ENCODE data around the gene DBP. TPM values are rescaled to one million over a fixed set of nuclear protein-coding genes. Genes with fewer than 3 reads are reported as not detected.

Gene DBP
- polyA plus RNA-seq, 3 donors: 12.8 to 22.3 (median 17.5) TPM

DNA sequence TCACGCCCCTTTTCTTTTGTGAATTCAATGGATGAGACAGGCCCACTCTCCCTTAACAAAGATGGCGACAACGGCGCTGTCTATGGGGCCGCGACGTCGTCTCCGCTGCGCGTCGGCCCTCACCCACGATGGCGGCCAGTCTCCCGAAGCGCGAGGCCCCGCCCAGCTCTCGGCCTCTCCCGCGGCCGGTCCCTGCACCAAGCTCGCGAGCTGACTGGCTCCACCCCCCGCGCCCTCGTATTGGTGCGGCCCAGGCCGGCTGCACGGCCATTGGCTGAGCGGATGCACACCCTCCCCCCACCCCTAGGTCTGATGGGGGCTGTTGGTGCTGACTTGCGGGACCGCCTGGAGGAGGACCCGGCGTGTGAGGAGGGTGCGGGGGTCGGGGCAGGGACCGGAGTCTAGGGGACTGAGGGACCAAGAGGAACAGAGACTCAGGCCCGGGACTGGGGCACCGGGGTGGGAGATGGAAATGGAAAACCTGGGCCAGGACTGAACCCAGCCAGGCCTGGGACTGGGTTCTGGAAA lies 13.0 kb downstream of the DBP start:
- Mint-ChIP-seq H3K4me1 (peaks cover 56% of the 10 kb centered on the region), H3K36me3 (peaks cover 13 to 30% of the 10 kb centered on the region in 2 donors), H3K9me3 (peaks cover 0 to 3% (median 0%) of the 10 kb centered on the region in 7 donors), H3K27me3 (ENCODE audit: low read depth in 3 of 3) (no peaks in the 10 kb centered on the region), H3K4me3 (peak overlapping the region; percentile 66 to 87), H3K27ac (peak overlapping the region; percentile 90 to 98 (median 96))
- peak overlapping the region; percentile 77 for H3K4me2 ChIP-seq (replicated peaks; ENCODE audit: extremely low read depth, low read length, poor library complexity, severe bottlenecking)
- peaks cover 65 to 69% of the 10 kb centered on the region in 2 donors for H3K4me1 ChIP-seq (ENCODE audit: control insufficient read depth in 1 of 2, insufficient read depth in 2 of 2, low read length in 2 of 2)
- H3K4me3 ChIP-seq (replicated peaks in 1 of 3; ENCODE audit: low read depth in 2 of 3, low read length in 3 of 3): peak overlapping the region in 2 of 3 experiments; percentile 34 to 62
- H3K9me3 ChIP-seq (replicated peaks in 1 of 2; ENCODE audit: control insufficient read depth in 1 of 2, insufficient read depth in 1 of 2, low read length in 2 of 2): no peaks in the 10 kb centered on the region
- intact Hi-C loops (cut with micrococcal nuclease): no loop called here
- H4K20me1 ChIP-seq (ENCODE audit: insufficient read depth, low read length): peaks cover 17% of the 10 kb centered on the region
- under 1% methylated on average over 26 of the region's 40 CpGs for WGBS (ENCODE audit: insufficient coverage)
- no peak for TF ChIP-seq CTCF (IDR thresholded peaks at IDR 0.05)
- H3K79me2 ChIP-seq (ENCODE audit: insufficient read depth, low read length): peaks cover 32% of the 10 kb centered on the region
- H3K36me3 ChIP-seq (replicated peaks in 1 of 2; ENCODE audit: control insufficient read depth in 1 of 2, insufficient read depth in 2 of 2, low read length in 2 of 2): peaks cover 6 to 24% of the 10 kb centered on the region in 2 donors
- H3K9ac ChIP-seq (ENCODE audit: insufficient read depth, low read length, poor library complexity, severe bottlenecking): no peak overlapping the region
- peak overlapping the region; percentile 19 to 92 for H3K27ac ChIP-seq (ENCODE audit: low read depth in 1 of 2, low read length in 2 of 2)
- peak; percentile 94 to 96 (median 94) for DNase-seq
- no peaks in the 10 kb centered on the region for H3K27me3 ChIP-seq (ENCODE audit: control insufficient read depth in 2 of 2, insufficient read depth in 2 of 2, low read length in 2 of 2)
- peak overlapping the region; percentile 47 for H2AFZ ChIP-seq (ENCODE audit: insufficient read depth, low read depth, low read length, poor library complexity, severe bottlenecking)

- H3K9me3 Mint-ChIP-seq: peaks cover 0 to 3% (median 0%) of the 10 kb centered on the region in 7 donors
- Histone ChIP-seq H3K27ac (ENCODE audit: low read depth in 1 of 2, low read length in 2 of 2) (peak overlapping the region in 1 of 2 donors; percentile 92), H3K79me2 (ENCODE audit: insufficient read depth, low read length) (peaks cover 36% of the 10 kb centered on the region), H4K20me1 (ENCODE audit: insufficient read depth, low read length) (peaks cover 14% of the 10 kb centered on the region), H3K36me3 (replicated peaks in 1 of 2; ENCODE audit: control insufficient read depth in 1 of 2, insufficient read depth in 2 of 2, low read length in 2 of 2) (peaks cover 6 to 20% of the 10 kb centered on the region in 2 donors), H3K4me2 (replicated peaks; ENCODE audit: extremely low read depth, low read length, poor library complexity, severe bottlenecking) (peak overlapping the region; percentile 77), H3K27me3 (ENCODE audit: control insufficient read depth in 2 of 2, insufficient read depth in 2 of 2, low read length in 2 of 2) (no peaks in the 10 kb centered on the region), H3K4me3 (replicated peaks in 1 of 3; ENCODE audit: low read depth in 2 of 3, low read length in 3 of 3) (peak overlapping the region in 2 of 3 experiments; percentile 9 to 62), H3K4me1 (ENCODE audit: control insufficient read depth in 1 of 2, insufficient read depth in 2 of 2, low read length in 2 of 2) (peaks cover 60 to 63% of the 10 kb centered on the region in 2 donors), H2AFZ (ENCODE audit: insufficient read depth, low read depth, low read length, poor library complexity, severe bottlenecking) (peak overlapping the region; percentile 47), H3K9ac (ENCODE audit: insufficient read depth, low read length, poor library complexity, severe bottlenecking) (no peak overlapping the region), H3K9me3 (replicated peaks in 1 of 2; ENCODE audit: control insufficient read depth in 1 of 2, insufficient read depth in 1 of 2, low read length in 2 of 2) (no peaks in the 10 kb centered on the region)
- DNase-seq: no peak
- 42% methylated on average over 7 of the region's 8 CpGs for WGBS (ENCODE audit: insufficient coverage)
- H3K27ac Mint-ChIP-seq: peak overlapping the region; percentile 90 to 98 (median 96)
- H3K4me3 Mint-ChIP-seq: peak overlapping the region; percentile 66 to 87
- TF ChIP-seq CTCF (IDR thresholded peaks at IDR 0.05): no peak
- intact Hi-C loops (cut with micrococcal nuclease): no loop called here
- H3K27me3 Mint-ChIP-seq (ENCODE audit: low read depth in 3 of 3): no peaks in the 10 kb centered on the region
- H3K4me1 Mint-ChIP-seq: peaks cover 53% of the 10 kb centered on the region
- peaks cover 13 to 27% of the 10 kb centered on the region in 2 donors for H3K36me3 Mint-ChIP-seq
These were observed 13.6 kb downstream of the DBP start for GRCh38 chr19:48623556-48624066.

Measured in CD14-positive monocyte (primary cell).